Inferior parietal cortex (tissue), 1 donor: ENCODE measurements around the gene ABHD10.
A peak's percentile ranks its signal among the peaks of the same experiment; 100 is the strongest.
"Not testable (repeated sequence)": the region's sequence is repeated elsewhere in the genome, so short reads cannot be mapped to it uniquely, and the experiment has no call there.

Source experiments
- DNase-seq: peaks from one replicate; pipeline ENCODE4 v3.0.0-alpha.2; 2016; ENCODE audit errors: extremely low spot score

The ABHD10 gene

GRCh38 chr3:112032098-112032731 lies 53.4 kb downstream of the ABHD10 start:
- DNase-seq = no peak

- DNase-seq = no peak
Measured at GRCh38 chr3:112034436-112034835, 55.6 kb downstream of the ABHD10 start, which contains the start of gene TMPRSS7. Gene TMPRSS7, plus strand, starts transcription at chr3:112034736. Its CDS starts 110 bp downstream, at chr3:112034846.

- DNase-seq = no peak
Measured at GRCh38 chr3:112035241-112035640, 56.4 kb downstream of the ABHD10 start.

- DNase-seq = not testable (repeated sequence)
Measured at GRCh38 chr3:112037194-112037593, 58.4 kb downstream of the ABHD10 start.

GRCh38 chr3:112038863-112039262 lies 60.0 kb downstream of the ABHD10 start:
- DNase-seq = peak; percentile 39

GRCh38 chr3:112041321-112041720 lies 62.5 kb downstream of the ABHD10 start:
- no peak for DNase-seq

- peak; percentile 9 for DNase-seq
Measured at GRCh38 chr3:112042842-112043280, 64.0 kb downstream of the ABHD10 start.
